ENCODE measurements around the gene GRIN3A. TPM values are rescaled to one million over a fixed set of nuclear protein-coding genes. Genes with fewer than 3 reads are reported as not detected.

The GRIN3A gene
- total and polyA plus RNA-seq, 5 donors from 2014 or later = 0.05 to 0.22 (median 0.17) TPM

- no peaks in the 10 kb centered on the region for H3K4me1 Mint-ChIP-seq
- H3K27ac ChIP-seq (ENCODE audit: insufficient read depth, low read length, poor library complexity, severe bottlenecking) = no peak overlapping the region
- H3K4me3 ChIP-seq (ENCODE audit: low read depth, low read length) = no peak overlapping the region
- no peaks in the 10 kb centered on the region for H3K4me1 ChIP-seq (ENCODE audit: control insufficient read depth, insufficient read depth, low read length, poor library complexity, severe bottlenecking)
- H3K4me3 Mint-ChIP-seq = no peak overlapping the region
- no peaks in the 10 kb centered on the region for H3K27me3 Mint-ChIP-seq
- H3K36me3 Mint-ChIP-seq = no peaks in the 10 kb centered on the region
- ATAC-seq (ENCODE audit: low read depth in 2 of 2) = no peak
- no peaks in the 10 kb centered on the region for H3K36me3 ChIP-seq (ENCODE audit: control insufficient read depth, insufficient read depth, low read length)
- no peaks in the 10 kb centered on the region for H3K27me3 ChIP-seq (ENCODE audit: control insufficient read depth, insufficient read depth, low read length)
- no peak for DNase-seq
- H3K9me3 ChIP-seq (ENCODE audit: control insufficient read depth in 2 of 2, low read length in 2 of 2) = no peaks in the 10 kb centered on the region
- no peaks in the 10 kb centered on the region for H3K9me3 Mint-ChIP-seq
- no peak overlapping the region for H3K27ac Mint-ChIP-seq
Measured at GRCh38 chr9:101693546-101694336, 44.7 kb downstream of the GRIN3A start.

- Histone ChIP-seq H3K4me1 (ENCODE audit: control insufficient read depth, insufficient read depth, low read length, poor library complexity, severe bottlenecking) (no peaks in the 10 kb centered on the region), H3K36me3 (ENCODE audit: control insufficient read depth, insufficient read depth, low read length) (no peaks in the 10 kb centered on the region), H3K4me3 (ENCODE audit: low read depth, low read length) (no peak overlapping the region), H3K9me3 (ENCODE audit: control insufficient read depth in 2 of 2, low read length in 2 of 2) (no peaks in the 10 kb centered on the region), H3K27me3 (ENCODE audit: control insufficient read depth, insufficient read depth, low read length) (no peaks in the 10 kb centered on the region), H3K27ac (ENCODE audit: insufficient read depth, low read length, poor library complexity, severe bottlenecking) (no peak overlapping the region)
- H3K27ac Mint-ChIP-seq = no peak overlapping the region
- no peaks in the 10 kb centered on the region for H3K36me3 Mint-ChIP-seq
- no peaks in the 10 kb centered on the region for H3K4me1 Mint-ChIP-seq
- ATAC-seq (ENCODE audit: low read depth in 2 of 2) = no peak
- H3K27me3 Mint-ChIP-seq = no peaks in the 10 kb centered on the region
- no peak overlapping the region for H3K4me3 Mint-ChIP-seq
- H3K9me3 Mint-ChIP-seq = no peaks in the 10 kb centered on the region
- no peak for DNase-seq
Measured at GRCh38 chr9:101691657-101692056, 46.8 kb downstream of the GRIN3A start.

GRCh38 chr9:101689039-101689438 is 49.4 kb downstream of the GRIN3A start:
- no peaks in the 10 kb centered on the region for H3K4me1 ChIP-seq (ENCODE audit: control insufficient read depth, insufficient read depth, low read length, poor library complexity, severe bottlenecking)
- Mint-ChIP-seq H3K4me1 (no peaks in the 10 kb centered on the region), H3K9me3 (no peaks in the 10 kb centered on the region), H3K36me3 (no peaks in the 10 kb centered on the region), H3K27ac (peak overlapping the region in 1 of 3 donors; percentile 58), H3K4me3 (no peak overlapping the region), H3K27me3 (no peaks in the 10 kb centered on the region)
- H3K4me3 ChIP-seq (ENCODE audit: low read depth, low read length) = no peak overlapping the region
- H3K27me3 ChIP-seq (ENCODE audit: control insufficient read depth, insufficient read depth, low read length) = no peaks in the 10 kb centered on the region
- no peaks in the 10 kb centered on the region for H3K9me3 ChIP-seq (ENCODE audit: control insufficient read depth in 2 of 2, low read length in 2 of 2)
- ATAC-seq (ENCODE audit: low read depth in 2 of 2) (no peak), DNase-seq (no peak)
- no peaks in the 10 kb centered on the region for H3K36me3 ChIP-seq (ENCODE audit: control insufficient read depth, insufficient read depth, low read length)
- H3K27ac ChIP-seq (ENCODE audit: insufficient read depth, low read length, poor library complexity, severe bottlenecking) = no peak overlapping the region

DNA sequence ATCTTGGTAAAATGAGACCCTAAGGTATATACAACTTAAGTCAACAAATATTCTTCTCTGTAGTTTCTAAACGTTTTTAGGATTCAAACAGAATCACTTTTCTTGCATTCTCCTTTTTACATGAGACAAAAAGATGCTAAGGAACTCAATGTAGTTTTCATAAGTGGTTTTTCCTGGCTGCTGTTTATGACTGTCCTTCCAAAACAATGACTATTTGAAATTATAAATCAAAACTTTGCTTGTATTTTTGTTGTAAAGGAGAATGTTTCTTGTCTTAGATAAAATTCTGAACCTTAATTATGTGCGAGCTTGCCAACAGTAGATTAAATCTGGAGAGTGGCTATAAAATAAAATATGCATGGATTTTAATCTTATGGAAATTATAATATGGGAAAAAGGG is 53.8 kb downstream of the GRIN3A start:
- H3K4me1 Mint-ChIP-seq = no peaks in the 10 kb centered on the region
- Histone ChIP-seq H3K4me3 (ENCODE audit: low read depth, low read length) (no peak overlapping the region), H3K9me3 (ENCODE audit: control insufficient read depth in 2 of 2, low read length in 2 of 2) (no peaks in the 10 kb centered on the region), H3K27me3 (ENCODE audit: control insufficient read depth, insufficient read depth, low read length) (no peaks in the 10 kb centered on the region), H3K4me1 (ENCODE audit: control insufficient read depth, insufficient read depth, low read length, poor library complexity, severe bottlenecking) (no peaks in the 10 kb centered on the region), H3K36me3 (ENCODE audit: control insufficient read depth, insufficient read depth, low read length) (no peaks in the 10 kb centered on the region), H3K27ac (ENCODE audit: insufficient read depth, low read length, poor library complexity, severe bottlenecking) (no peak overlapping the region)
- H3K27me3 Mint-ChIP-seq = no peaks in the 10 kb centered on the region
- ATAC-seq (ENCODE audit: low read depth in 2 of 2) = no peak
- H3K27ac Mint-ChIP-seq = no peak overlapping the region
- no peak for DNase-seq
- H3K4me3 Mint-ChIP-seq = no peak overlapping the region
- no peaks in the 10 kb centered on the region for H3K36me3 Mint-ChIP-seq
- no peaks in the 10 kb centered on the region for H3K9me3 Mint-ChIP-seq

GRCh38 chr9:101683236-101683635 is 55.2 kb downstream of the GRIN3A start:
- H3K27ac ChIP-seq (ENCODE audit: insufficient read depth, low read length, poor library complexity, severe bottlenecking) = no peak overlapping the region
- no peaks in the 10 kb centered on the region for H3K27me3 ChIP-seq (ENCODE audit: control insufficient read depth, insufficient read depth, low read length)
- no peaks in the 10 kb centered on the region for H3K4me1 Mint-ChIP-seq
- H3K36me3 Mint-ChIP-seq = no peaks in the 10 kb centered on the region
- no peak for ATAC-seq (ENCODE audit: low read depth in 2 of 2)
- H3K9me3 Mint-ChIP-seq = no peaks in the 10 kb centered on the region
- H3K9me3 ChIP-seq (ENCODE audit: control insufficient read depth in 2 of 2, low read length in 2 of 2) = no peaks in the 10 kb centered on the region
- H3K36me3 ChIP-seq (ENCODE audit: control insufficient read depth, insufficient read depth, low read length) = no peaks in the 10 kb centered on the region
- no peak for DNase-seq
- no peak overlapping the region for H3K27ac Mint-ChIP-seq
- no peaks in the 10 kb centered on the region for H3K27me3 Mint-ChIP-seq
- no peaks in the 10 kb centered on the region for H3K4me1 ChIP-seq (ENCODE audit: control insufficient read depth, insufficient read depth, low read length, poor library complexity, severe bottlenecking)
- H3K4me3 Mint-ChIP-seq = no peak overlapping the region
- no peak overlapping the region for H3K4me3 ChIP-seq (ENCODE audit: low read depth, low read length)

DNA sequence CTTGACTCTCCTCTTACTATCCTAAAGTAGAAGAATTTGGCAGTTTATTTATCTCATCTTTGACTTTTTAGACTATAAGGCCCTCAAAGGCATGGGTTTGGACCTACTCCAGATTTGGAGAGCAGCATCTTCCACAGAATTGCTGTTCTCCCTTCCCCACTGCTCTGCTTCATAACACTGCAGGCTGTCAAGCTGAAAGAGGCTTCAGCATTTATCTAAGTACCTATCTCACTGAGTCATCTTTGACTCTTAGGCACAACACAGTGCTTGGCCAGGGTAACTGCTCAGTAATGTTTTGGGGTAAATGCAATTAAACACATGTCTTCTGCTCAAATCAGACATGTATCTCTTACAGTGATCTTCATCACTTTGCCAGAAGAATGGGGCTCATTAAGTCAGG is 60.6 kb downstream of the GRIN3A start:
- H3K27me3 Mint-ChIP-seq = peaks cover 5% of the 10 kb centered on the region
- H3K9me3 Mint-ChIP-seq = no peaks in the 10 kb centered on the region
- Histone ChIP-seq H3K4me3 (ENCODE audit: low read depth, low read length) (no peak overlapping the region), H3K4me1 (ENCODE audit: control insufficient read depth, insufficient read depth, low read length, poor library complexity, severe bottlenecking) (no peaks in the 10 kb centered on the region), H3K27me3 (ENCODE audit: control insufficient read depth, insufficient read depth, low read length) (no peaks in the 10 kb centered on the region), H3K36me3 (ENCODE audit: control insufficient read depth, insufficient read depth, low read length) (no peaks in the 10 kb centered on the region), H3K9me3 (ENCODE audit: control insufficient read depth in 2 of 2, low read length in 2 of 2) (no peaks in the 10 kb centered on the region), H3K27ac (ENCODE audit: insufficient read depth, low read length, poor library complexity, severe bottlenecking) (no peak overlapping the region)
- ATAC-seq (ENCODE audit: low read depth in 2 of 2) = no peak
- no peak overlapping the region for H3K4me3 Mint-ChIP-seq
- no peak for DNase-seq
- no peaks in the 10 kb centered on the region for H3K4me1 Mint-ChIP-seq
- H3K36me3 Mint-ChIP-seq = no peaks in the 10 kb centered on the region
- H3K27ac Mint-ChIP-seq = peak overlapping the region in 1 of 3 donors; percentile 10

DNA sequence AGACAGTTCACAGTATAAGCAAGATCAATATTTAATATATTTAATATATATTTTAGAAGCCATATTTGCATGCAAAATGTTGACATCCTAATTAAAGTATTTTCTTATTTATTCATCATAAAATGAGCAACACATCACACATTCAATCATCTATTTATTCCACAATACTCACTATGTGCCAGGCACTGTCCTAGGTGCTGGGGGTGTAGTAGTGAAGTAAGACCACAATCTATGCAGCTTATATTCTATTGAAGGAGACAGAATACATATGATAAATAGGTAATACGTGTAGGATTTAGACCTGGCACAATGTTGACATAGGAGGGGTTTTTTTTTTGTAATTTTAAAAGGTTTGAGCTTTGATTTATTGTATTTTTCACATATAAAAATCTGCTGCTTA is 63.1 kb downstream of the GRIN3A start:
- ATAC-seq (ENCODE audit: low read depth in 2 of 2) (no peak), DNase-seq (no peak)
- H3K4me3 Mint-ChIP-seq = no peak overlapping the region
- no peaks in the 10 kb centered on the region for H3K9me3 ChIP-seq (ENCODE audit: control insufficient read depth in 2 of 2, low read length in 2 of 2)
- H3K9me3 Mint-ChIP-seq = no peaks in the 10 kb centered on the region
- H3K4me3 ChIP-seq (ENCODE audit: low read depth, low read length) = no peak overlapping the region
- H3K27me3 ChIP-seq (ENCODE audit: control insufficient read depth, insufficient read depth, low read length) = no peaks in the 10 kb centered on the region
- no peaks in the 10 kb centered on the region for H3K4me1 Mint-ChIP-seq
- H3K27me3 Mint-ChIP-seq = peaks cover 5% of the 10 kb centered on the region
- no peak overlapping the region for H3K27ac Mint-ChIP-seq
- H3K36me3 ChIP-seq (ENCODE audit: control insufficient read depth, insufficient read depth, low read length) = no peaks in the 10 kb centered on the region
- H3K4me1 ChIP-seq (ENCODE audit: control insufficient read depth, insufficient read depth, low read length, poor library complexity, severe bottlenecking) = no peaks in the 10 kb centered on the region
- no peak overlapping the region for H3K27ac ChIP-seq (ENCODE audit: insufficient read depth, low read length, poor library complexity, severe bottlenecking)
- H3K36me3 Mint-ChIP-seq = no peaks in the 10 kb centered on the region

DNA sequence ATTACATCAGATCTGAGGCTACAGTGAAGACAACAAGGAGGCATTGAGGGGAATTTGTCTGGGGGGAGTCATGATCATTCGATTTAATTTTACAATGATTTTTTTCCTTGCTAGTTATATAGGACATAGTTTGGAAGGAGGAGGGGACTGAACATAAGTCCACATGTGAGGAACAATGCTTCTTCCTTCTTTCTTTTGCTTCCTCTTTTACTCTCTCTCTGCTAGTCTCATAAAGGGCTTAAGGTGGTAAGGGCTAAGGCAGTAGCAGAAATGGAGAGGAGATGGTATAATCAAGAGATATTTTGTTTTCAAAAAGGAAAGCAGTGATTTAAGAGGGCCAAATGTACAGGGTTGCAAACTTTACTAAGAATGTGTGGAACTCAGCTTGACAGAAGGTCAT is 64.3 kb downstream of the GRIN3A start:
- ATAC-seq (ENCODE audit: low read depth in 2 of 2) = no peak
- Histone ChIP-seq H3K27me3 (ENCODE audit: control insufficient read depth, insufficient read depth, low read length) (no peaks in the 10 kb centered on the region), H3K36me3 (ENCODE audit: control insufficient read depth, insufficient read depth, low read length) (no peaks in the 10 kb centered on the region), H3K27ac (ENCODE audit: insufficient read depth, low read length, poor library complexity, severe bottlenecking) (no peak overlapping the region), H3K9me3 (ENCODE audit: control insufficient read depth in 2 of 2, low read length in 2 of 2) (no peaks in the 10 kb centered on the region), H3K4me1 (ENCODE audit: control insufficient read depth, insufficient read depth, low read length, poor library complexity, severe bottlenecking) (no peaks in the 10 kb centered on the region), H3K4me3 (ENCODE audit: low read depth, low read length) (no peak overlapping the region)
- DNase-seq = no peak
- H3K4me1 Mint-ChIP-seq = no peaks in the 10 kb centered on the region
- no peak overlapping the region for H3K4me3 Mint-ChIP-seq
- H3K36me3 Mint-ChIP-seq = no peaks in the 10 kb centered on the region
- no peak overlapping the region for H3K27ac Mint-ChIP-seq
- H3K9me3 Mint-ChIP-seq = no peaks in the 10 kb centered on the region
- H3K27me3 Mint-ChIP-seq = peaks cover 5% of the 10 kb centered on the region
